ENCODE data around the gene ARHGAP42.

DNA sequence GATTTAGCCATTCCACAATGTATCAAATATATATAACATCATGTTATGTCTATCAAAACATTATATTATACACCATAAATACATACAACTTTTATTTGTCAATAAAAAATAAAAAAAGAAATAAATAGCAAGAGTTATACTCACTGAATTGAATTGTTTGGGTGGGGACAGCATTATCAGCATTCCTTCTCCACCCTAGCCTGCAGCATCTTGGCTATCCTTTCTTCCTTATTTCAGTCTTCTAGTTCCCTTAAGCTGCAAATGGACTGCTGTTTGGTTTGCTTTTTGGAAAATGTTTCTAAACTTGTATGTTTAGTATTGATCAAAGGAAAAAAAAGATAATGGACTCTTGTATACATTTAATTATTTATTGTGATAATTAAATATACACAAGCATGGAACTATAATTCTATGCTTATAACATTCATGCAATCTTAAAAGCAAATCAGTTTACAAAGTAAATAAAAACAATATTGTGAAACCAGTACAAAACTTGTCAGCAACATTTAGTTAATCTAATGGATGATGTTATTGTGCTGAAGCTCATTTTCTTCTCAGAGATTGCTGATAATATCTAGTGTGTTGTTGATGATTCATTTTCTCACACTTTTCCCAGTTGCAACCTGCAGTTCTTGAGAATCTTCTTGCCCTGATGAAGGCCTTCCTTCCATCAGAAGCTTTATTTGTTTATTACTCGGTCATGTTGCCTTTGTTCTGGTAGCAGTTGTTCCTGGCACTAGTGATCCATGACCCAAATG is 5.0 kb downstream of the ARHGAP42 start:
- TF ChIP-seq, protein P1, sequence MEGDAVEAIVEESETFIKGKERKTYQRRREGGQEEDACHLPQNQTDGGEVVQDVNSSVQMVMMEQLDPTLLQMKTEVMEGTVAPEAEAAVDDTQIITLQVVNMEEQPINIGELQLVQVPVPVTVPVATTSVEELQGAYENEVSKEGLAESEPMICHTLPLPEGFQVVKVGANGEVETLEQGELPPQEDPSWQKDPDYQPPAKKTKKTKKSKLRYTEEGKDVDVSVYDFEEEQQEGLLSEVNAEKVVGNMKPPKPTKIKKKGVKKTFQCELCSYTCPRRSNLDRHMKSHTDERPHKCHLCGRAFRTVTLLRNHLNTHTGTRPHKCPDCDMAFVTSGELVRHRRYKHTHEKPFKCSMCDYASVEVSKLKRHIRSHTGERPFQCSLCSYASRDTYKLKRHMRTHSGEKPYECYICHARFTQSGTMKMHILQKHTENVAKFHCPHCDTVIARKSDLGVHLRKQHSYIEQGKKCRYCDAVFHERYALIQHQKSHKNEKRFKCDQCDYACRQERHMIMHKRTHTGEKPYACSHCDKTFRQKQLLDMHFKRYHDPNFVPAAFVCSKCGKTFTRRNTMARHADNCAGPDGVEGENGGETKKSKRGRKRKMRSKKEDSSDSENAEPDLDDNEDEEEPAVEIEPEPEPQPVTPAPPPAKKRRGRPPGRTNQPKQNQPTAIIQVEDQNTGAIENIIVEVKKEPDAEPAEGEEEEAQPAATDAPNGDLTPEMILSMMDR (IDR thresholded peaks at IDR 0.05; ENCODE audit: low read depth, low read length, missing input control): no peak
- TF ChIP-seq YY1 (IDR thresholded peaks at IDR 0.05): no peak
- TF ChIP-seq, protein P2, sequence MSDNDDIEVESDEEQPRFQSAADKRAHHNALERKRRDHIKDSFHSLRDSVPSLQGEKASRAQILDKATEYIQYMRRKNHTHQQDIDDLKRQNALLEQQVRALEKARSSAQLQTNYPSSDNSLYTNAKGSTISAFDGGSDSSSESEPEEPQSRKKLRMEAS (IDR thresholded peaks at IDR 0.05): no peak
- no peak for TF ChIP-seq ATF3 (IDR thresholded peaks at IDR 0.05)
- no peak for TF ChIP-seq SP1 (IDR thresholded peaks at IDR 0.05)
- no peak for TF ChIP-seq EGR1 (IDR thresholded peaks at IDR 0.05; ENCODE audit: low read depth in 2 of 2)
- no peak for TF ChIP-seq ZBTB33 (IDR thresholded peaks at IDR 0.05)
- no peak for TF ChIP-seq GABPA (IDR thresholded peaks at IDR 0.05 in 1 of 2, conservative IDR thresholded peaks at IDR 0.05 in 1 of 2)
- no peak for TF ChIP-seq TAF1 (conservative IDR thresholded peaks at IDR 0.05)
- no peak for TF ChIP-seq JUND (IDR thresholded peaks at IDR 0.05)
- no peak for TF ChIP-seq NR2F2 (IDR thresholded peaks at IDR 0.05)

Data from liver (tissue), 3 donors.